ENCODE data around the gene TFDP2.

The TFDP2 gene

GRCh38 chr3:142027735-142028134 is 121.6 kb downstream of the TFDP2 start:
- peak; percentile 57; the same call in 1 of the 2 replicates for TF ChIP-seq EGR1 (IDR thresholded peaks at IDR 0.05)
- peak; percentile 70 for TF ChIP-seq YY1 (IDR thresholded peaks at IDR 0.05; ENCODE audit: low read depth)
- no peak for TF ChIP-seq USF1 (IDR thresholded peaks at IDR 0.05)
- no peak for TF ChIP-seq CEBPB (IDR thresholded peaks at IDR 0.05)
- no peak for TF ChIP-seq EP300 (IDR thresholded peaks at IDR 0.05; ENCODE audit: borderline replicate concordance)
- peak; percentile 58; the same call in 1 of the 2 replicates for TF ChIP-seq TEAD4 (IDR thresholded peaks at IDR 0.05)

GRCh38 chr3:142027300-142027699 is 122.0 kb downstream of the TFDP2 start:
- TF ChIP-seq CREB1 (IDR thresholded peaks at IDR 0.05; ENCODE audit: low read depth) (no peak), REST (IDR thresholded peaks at IDR 0.05; ENCODE audit: low read depth) (no peak)

- TF ChIP-seq ZBTB7A (IDR thresholded peaks at IDR 0.05; ENCODE audit: low read depth), result no peak
- TF ChIP-seq FOXM1 (IDR thresholded peaks at IDR 0.05; ENCODE audit: borderline replicate concordance, low read depth), result no peak
- no peak for TF ChIP-seq USF1 (IDR thresholded peaks at IDR 0.05)
- TF ChIP-seq CEBPB (IDR thresholded peaks at IDR 0.05), result no peak
- TF ChIP-seq TAF1 (IDR thresholded peaks at IDR 0.05; ENCODE audit: low read depth), result no peak
- no peak for TF ChIP-seq RAD21 (IDR thresholded peaks at IDR 0.05; ENCODE audit: low read depth)
- TF ChIP-seq YY1 (IDR thresholded peaks at IDR 0.05; ENCODE audit: low read depth), result no peak
- TF ChIP-seq EGR1 (IDR thresholded peaks at IDR 0.05), result no peak
- TF ChIP-seq REST (IDR thresholded peaks at IDR 0.05; ENCODE audit: low read depth), result no peak
- no peak for TF ChIP-seq NFIC (IDR thresholded peaks at IDR 0.05)
- no peak for TF ChIP-seq TCF12 (IDR thresholded peaks at IDR 0.05; ENCODE audit: low read depth)
- no peak for TF ChIP-seq TEAD4 (IDR thresholded peaks at IDR 0.05)
- TF ChIP-seq EP300 (IDR thresholded peaks at IDR 0.05; ENCODE audit: borderline replicate concordance), result no peak
Observed at GRCh38 chr3:142026333-142026732, 123.0 kb downstream of the TFDP2 start.

- TF ChIP-seq EP300 (IDR thresholded peaks at IDR 0.05; ENCODE audit: borderline replicate concordance) (no peak), ZBTB7A (IDR thresholded peaks at IDR 0.05; ENCODE audit: low read depth) (no peak), RAD21 (IDR thresholded peaks at IDR 0.05; ENCODE audit: low read depth) (0 out of 2 replicates have a peak, but pooled peaks have one; percentile 25)
Observed at GRCh38 chr3:142022381-142022780, 127.0 kb downstream of the TFDP2 start.

GRCh38 chr3:142021127-142021526 is 128.2 kb downstream of the TFDP2 start:
- no peak for TF ChIP-seq CEBPB (IDR thresholded peaks at IDR 0.05)
- no peak for TF ChIP-seq TCF12 (IDR thresholded peaks at IDR 0.05; ENCODE audit: low read depth)
- TF ChIP-seq EGR1 (IDR thresholded peaks at IDR 0.05), result no peak
- TF ChIP-seq NFIC (IDR thresholded peaks at IDR 0.05), result no peak
- TF ChIP-seq MAX (IDR thresholded peaks at IDR 0.05), result no peak
- TF ChIP-seq ZBTB7A (IDR thresholded peaks at IDR 0.05; ENCODE audit: low read depth), result no peak

- TF ChIP-seq NFIC (IDR thresholded peaks at IDR 0.05) (no peak), FOXM1 (IDR thresholded peaks at IDR 0.05; ENCODE audit: borderline replicate concordance, low read depth) (no peak), TCF12 (IDR thresholded peaks at IDR 0.05; ENCODE audit: low read depth) (no peak), USF1 (IDR thresholded peaks at IDR 0.05) (no peak), EP300 (IDR thresholded peaks at IDR 0.05; ENCODE audit: borderline replicate concordance) (no peak), TEAD4 (IDR thresholded peaks at IDR 0.05) (no peak), REST (IDR thresholded peaks at IDR 0.05; ENCODE audit: low read depth) (no peak), CREB1 (IDR thresholded peaks at IDR 0.05; ENCODE audit: low read depth) (no peak), TAF1 (IDR thresholded peaks at IDR 0.05; ENCODE audit: low read depth) (no peak), RAD21 (IDR thresholded peaks at IDR 0.05; ENCODE audit: low read depth) (no peak), MAX (IDR thresholded peaks at IDR 0.05) (no peak), CEBPB (IDR thresholded peaks at IDR 0.05) (no peak), ZBTB7A (IDR thresholded peaks at IDR 0.05; ENCODE audit: low read depth) (no peak), EGR1 (IDR thresholded peaks at IDR 0.05) (no peak)
Observed at GRCh38 chr3:142019794-142020320, 129.5 kb downstream of the TFDP2 start.
